LNCaP clone FGC (cell line): Measurements from ENCODE around the gene DTYMK.

ENCODE experiments used
- DNase-seq: peaks from one replicate; pipeline ENCODE4 v3.0.0-alpha.2; 2011; ENCODE audit warnings: low read depth
- H3K4me3 ChIP-seq: 2 replicates; pipeline ENCODE4 v1.5.1; 2011; ENCODE audit warnings: mild to moderate bottlenecking, low read depth, low read length, control low read depth
- TF ChIP-seq, protein P1 (sequence below): IDR thresholded peaks from 2 replicates; pipeline ENCODE4 v1.5.1; 2012; ENCODE audit warnings: mild to moderate bottlenecking; ENCODE audit not compliant: control insufficient read depth, insufficient read depth; ENCODE audit errors: extremely low read depth

DTYMK gene

DNA sequence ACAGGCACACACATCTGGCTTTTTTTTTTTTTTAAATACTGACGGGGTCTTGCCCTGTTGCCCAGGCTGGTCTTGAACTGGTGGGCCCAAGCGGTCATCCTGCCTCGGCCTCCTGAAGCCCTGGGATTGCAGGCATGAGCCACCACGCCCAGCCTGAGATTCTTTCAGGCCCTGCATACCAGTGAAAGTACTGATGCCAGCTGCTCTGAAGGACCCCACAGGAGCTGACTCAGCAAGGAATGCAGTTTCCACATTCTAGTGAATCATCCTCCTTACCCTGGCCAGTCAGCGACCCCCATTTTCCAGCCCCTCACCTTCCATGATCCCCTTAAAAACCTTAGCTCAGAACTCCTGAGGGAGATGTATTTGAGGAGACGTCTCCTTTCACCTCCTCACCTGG is 5.8 kb upstream of the DTYMK start:
- H3K4me3 ChIP-seq = no peak overlapping the region
- TF ChIP-seq, protein P1, sequence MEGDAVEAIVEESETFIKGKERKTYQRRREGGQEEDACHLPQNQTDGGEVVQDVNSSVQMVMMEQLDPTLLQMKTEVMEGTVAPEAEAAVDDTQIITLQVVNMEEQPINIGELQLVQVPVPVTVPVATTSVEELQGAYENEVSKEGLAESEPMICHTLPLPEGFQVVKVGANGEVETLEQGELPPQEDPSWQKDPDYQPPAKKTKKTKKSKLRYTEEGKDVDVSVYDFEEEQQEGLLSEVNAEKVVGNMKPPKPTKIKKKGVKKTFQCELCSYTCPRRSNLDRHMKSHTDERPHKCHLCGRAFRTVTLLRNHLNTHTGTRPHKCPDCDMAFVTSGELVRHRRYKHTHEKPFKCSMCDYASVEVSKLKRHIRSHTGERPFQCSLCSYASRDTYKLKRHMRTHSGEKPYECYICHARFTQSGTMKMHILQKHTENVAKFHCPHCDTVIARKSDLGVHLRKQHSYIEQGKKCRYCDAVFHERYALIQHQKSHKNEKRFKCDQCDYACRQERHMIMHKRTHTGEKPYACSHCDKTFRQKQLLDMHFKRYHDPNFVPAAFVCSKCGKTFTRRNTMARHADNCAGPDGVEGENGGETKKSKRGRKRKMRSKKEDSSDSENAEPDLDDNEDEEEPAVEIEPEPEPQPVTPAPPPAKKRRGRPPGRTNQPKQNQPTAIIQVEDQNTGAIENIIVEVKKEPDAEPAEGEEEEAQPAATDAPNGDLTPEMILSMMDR = no peak
- DNase-seq = no peak

DNA sequence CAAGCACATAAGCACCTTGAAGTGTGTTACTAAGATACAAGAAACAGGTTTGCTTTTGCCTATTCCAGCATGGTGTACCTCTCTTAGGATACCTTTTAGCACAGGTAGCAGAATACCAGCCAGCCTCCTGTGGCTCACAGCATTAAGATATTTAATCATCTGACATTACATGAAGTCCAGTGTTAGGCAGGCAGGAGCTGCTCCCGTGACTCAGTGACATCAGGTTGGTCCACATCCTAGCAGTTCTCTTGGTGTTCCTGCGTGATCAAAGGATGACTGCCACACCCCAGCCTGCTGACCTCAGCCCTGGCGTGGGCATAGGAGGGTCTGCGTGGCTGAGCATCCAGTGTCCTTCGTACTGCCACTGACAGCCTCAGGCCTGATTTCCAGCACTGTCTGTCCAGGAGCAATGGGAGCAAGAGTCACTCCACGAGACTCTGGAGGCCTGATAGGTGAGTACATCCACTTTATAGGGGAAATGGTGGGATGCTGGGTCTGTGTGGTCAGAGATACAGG is 3.6 kb upstream of the DTYMK start:
- H3K4me3 ChIP-seq = no peak overlapping the region
- DNase-seq = no peak
- TF ChIP-seq, protein P1 = no peak

DNA sequence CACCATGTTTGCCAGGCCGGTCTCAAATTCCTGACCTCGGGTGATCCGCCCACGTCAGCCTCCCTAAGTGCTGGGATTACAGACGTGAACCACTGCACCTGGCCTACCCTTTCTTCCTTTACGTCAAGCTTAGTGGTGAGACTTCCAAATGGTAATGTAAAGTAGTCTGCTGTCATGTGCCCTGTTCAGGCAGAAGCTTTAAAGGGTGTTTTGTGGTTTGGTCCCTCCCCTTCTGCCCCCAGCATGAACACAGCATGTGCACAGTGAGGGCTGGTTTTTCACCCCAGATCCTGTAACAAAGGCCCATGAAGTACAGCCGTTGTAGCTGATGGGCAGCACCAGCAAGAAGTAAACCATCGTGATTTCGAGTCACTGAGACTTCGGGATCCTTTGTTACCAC is 2.7 kb upstream of the DTYMK start:
- no peak for DNase-seq
- TF ChIP-seq, protein P1 = no peak

DNA sequence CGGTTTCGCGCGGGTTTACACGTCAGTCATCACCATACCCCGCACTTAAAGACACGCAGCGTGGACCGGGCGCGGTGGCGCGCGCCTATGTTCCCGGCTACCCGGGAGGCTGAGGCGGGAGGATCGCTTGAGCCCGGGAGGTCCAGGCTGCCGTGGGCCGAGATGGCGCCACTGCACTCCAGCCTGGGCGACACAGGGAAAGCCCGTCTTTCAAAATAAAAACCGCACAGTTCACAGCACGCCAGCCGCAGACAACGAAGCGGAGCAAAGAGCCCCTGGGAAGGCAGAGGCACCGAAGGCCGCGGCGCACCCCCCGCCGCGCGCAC is 328 bp downstream of the DTYMK start:
- no peak for DNase-seq
- H3K4me3 ChIP-seq = peak overlapping the region; percentile 87
- TF ChIP-seq, protein P1 = no peak

More for the DNA sequence above, 2.7 kb upstream of the DTYMK start:
- no peak overlapping the region for H3K4me3 ChIP-seq

DNA sequence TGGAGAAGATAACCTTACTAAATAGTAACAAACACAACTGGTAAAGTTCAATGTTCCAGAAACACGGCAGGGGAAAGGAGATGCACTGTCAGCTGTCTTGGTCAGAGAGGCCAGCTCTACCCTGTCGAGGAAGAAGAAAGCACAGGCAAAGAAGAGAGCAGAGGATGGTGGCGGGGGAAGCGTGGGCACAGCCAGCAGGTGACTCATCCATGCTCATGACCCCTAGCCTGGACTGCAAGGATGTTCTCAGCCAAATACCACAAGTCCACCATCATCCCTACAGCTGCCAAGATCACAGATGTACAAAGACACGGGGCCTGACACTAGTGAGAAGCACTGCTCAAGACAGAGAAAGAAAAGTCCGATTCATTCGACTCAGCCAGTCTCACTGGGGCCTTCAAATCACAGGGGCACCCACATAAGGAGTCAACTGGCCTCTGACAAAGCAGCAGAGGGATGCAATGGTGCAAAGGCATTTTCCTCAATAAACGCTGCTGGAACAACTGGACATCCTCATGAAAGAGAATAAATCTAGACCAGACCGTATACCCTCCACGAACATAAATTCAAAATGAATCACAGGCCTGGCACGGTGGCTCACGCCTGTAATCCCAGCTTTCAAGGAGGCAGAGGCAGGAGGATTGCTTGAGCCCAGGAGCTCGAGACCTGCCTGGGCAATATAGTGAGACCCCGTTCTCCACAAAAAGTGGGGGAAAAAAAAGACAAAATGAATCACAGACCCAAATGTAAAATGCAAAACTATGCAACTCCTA is 5.6 kb downstream of the DTYMK start:
- DNase-seq = no peak

DNA sequence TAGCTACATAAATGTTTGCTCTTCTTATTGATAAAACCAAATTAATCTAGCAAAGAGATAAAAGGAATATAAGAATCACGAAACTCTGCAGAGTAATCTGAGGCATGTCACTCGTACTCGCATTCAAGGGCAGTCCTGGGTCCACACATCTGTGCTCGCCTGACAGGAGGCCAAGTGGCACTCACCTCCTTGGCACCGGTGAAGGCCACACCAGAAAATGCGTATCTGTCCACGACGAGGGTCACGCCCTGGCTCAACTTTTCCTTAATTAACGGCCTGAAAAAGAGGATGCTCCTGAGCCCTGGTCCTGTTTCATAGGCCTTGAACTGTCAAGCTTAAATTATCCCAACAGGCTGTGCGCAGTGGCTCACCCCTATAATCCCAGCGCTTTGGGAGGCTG is 6.6 kb downstream of the DTYMK start:
- no peak overlapping the region for H3K4me3 ChIP-seq
- DNase-seq = no peak
- TF ChIP-seq, protein P1 = no peak

More for the DNA sequence above, 5.6 kb downstream of the DTYMK start:
- no peak overlapping the region for H3K4me3 ChIP-seq
- TF ChIP-seq, protein P1 = no peak

DNA sequence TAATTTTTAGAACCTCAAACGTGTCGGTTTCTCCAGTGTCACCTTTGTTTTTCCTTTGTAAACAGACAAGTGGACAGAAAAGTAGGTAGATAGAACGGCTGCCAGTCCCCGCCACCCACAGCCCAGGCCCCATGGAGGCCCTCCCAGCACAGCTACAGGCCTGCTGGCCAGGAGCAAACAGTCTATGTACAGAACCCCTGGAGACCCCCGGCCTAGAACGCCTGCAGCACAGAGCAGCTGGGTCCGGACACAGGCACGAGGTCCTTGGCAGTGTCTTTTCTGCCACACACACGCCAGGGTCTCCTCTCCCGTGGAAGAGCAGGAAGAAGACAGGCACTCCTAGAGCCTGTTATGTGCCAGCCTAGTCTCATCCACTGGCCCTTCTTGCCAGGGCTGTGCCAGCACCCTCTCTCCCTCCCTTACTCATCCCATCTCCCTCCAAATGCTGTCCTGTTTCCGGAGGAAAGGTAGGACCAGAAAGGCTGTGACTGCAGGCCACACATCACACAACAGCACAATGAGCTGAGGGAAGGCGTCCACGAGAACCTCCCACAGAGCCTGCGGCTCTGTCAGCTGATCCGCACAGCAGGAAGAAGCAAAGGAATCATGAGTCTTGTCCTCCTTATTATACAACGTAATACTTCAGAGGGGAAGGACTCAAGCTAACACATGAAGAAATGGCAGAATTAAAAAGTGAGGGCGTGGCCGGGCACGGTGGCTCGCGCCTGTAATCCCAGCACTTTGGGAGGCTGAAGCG is 7.7 kb downstream of the DTYMK start:
- DNase-seq = no peak
- TF ChIP-seq, protein P1 = no peak
- no peak overlapping the region for H3K4me3 ChIP-seq
